ENCODE results near the gene DCTN3. TPM values are rescaled to one million over a fixed set of nuclear protein-coding genes. Genes with fewer than 3 reads are reported as not detected.

Gene DCTN3
- total and polyA plus RNA-seq, 2 of the 4 experiments (the other 2 are of a cell fraction): 122 to 183 TPM

DNA sequence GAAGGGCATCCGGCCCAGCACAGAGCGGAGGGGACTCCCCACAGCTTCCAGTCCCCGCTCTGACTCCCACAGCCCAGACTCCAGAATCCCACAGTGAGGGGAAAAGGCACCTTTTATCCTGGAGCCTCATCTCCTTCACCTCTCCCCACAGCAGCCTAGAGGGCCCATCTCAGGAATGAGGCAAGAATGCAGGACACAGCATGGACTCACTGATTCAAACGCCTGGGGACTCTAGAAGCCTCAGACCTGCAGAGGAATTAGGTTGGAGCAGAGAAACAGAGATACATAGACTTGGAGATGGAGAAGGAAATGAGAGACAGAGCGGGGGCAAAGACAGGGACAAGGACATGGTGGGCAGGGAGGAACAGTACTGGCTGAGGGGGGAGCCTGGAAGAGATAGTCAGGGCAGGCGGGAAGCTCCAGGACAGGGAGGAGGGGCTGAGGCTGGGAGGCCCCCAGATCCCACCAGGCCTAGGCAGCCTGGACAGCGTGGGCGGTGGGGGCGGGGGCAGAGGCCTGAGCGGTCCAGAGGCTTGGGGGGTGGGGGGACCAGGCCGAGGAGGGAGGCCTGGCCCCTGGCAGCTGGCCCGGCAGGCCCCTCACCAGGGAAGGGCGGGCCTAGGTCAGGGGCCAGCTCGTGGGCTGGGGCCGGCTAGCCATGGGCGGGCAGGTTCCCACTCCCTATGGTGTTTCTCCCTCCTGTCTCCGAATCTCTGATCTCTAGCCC lies 46.5 kb downstream of the DCTN3 start:
- Histone ChIP-seq H3K56ac (ENCODE audit: extremely low read depth, insufficient read depth, low read length) (no peak overlapping the region), H3K4me1 (ENCODE audit: control insufficient read depth, insufficient read depth, low read length) (no peaks in the 10 kb centered on the region), H3K9me3 (ENCODE audit: control insufficient read depth, insufficient read depth, low read length) (no peaks in the 10 kb centered on the region), H3K9me1 (ENCODE audit: insufficient read depth, low read length) (0 out of 2 replicates have a peak, but pooled peaks cover 3% of the 10 kb centered on the region), H2BK20ac (ENCODE audit: low read depth, low read length) (no peak overlapping the region), H3K36me3 (ENCODE audit: control insufficient read depth, insufficient read depth, low read length) (no peaks in the 10 kb centered on the region), H3K27me3 (ENCODE audit: control insufficient read depth, insufficient read depth, low read length) (peaks cover 87% of the 10 kb centered on the region), H4K91ac (ENCODE audit: insufficient read depth, low read depth, low read length) (no peak overlapping the region), H3K4ac (ENCODE audit: low read depth, low read length) (no peak overlapping the region), H3K23ac (ENCODE audit: low read depth, low read length) (no peak overlapping the region), H2BK5ac (ENCODE audit: low read depth, low read length, poor library complexity, severe bottlenecking) (no peak overlapping the region), H3K4me3 (ENCODE audit: insufficient read depth, low read depth, low read length) (no peak overlapping the region), H3K4me2 (ENCODE audit: low read depth, low read length) (no peak overlapping the region), H4K8ac (ENCODE audit: low read depth in 2 of 2, low read length in 2 of 2) (no peak overlapping the region), H3K9ac (ENCODE audit: low read depth, low read length) (no peak overlapping the region), H3K79me1 (ENCODE audit: low read depth in 1 of 2, low read length in 2 of 2) (no peaks in the 10 kb centered on the region), H3K14ac (replicated peaks; ENCODE audit: low read depth, low read length) (no peak overlapping the region), H2AFZ (replicated peaks; ENCODE audit: low read length, poor library complexity) (no peak overlapping the region), H3K27ac (ENCODE audit: insufficient read depth, low read length) (no peak overlapping the region), H2AK5ac (ENCODE audit: low read depth, low read length) (no peak overlapping the region), H4K20me1 (ENCODE audit: insufficient read depth, low read length) (no peaks in the 10 kb centered on the region), H4K5ac (ENCODE audit: low read depth, low read length) (no peak overlapping the region), H2BK120ac (ENCODE audit: low read depth, low read length) (no peak overlapping the region), H2AK9ac (replicated peaks; ENCODE audit: low read depth, low read length, poor library complexity) (no peak overlapping the region), H3K18ac (ENCODE audit: low read depth, low read length) (no peak overlapping the region), H2BK15ac (ENCODE audit: low read depth, low read length) (no peak overlapping the region)
- TF ChIP-seq FOS (IDR thresholded peaks at IDR 0.05; ENCODE audit: low read depth, low read length): no peak
- TF ChIP-seq, protein P1, sequence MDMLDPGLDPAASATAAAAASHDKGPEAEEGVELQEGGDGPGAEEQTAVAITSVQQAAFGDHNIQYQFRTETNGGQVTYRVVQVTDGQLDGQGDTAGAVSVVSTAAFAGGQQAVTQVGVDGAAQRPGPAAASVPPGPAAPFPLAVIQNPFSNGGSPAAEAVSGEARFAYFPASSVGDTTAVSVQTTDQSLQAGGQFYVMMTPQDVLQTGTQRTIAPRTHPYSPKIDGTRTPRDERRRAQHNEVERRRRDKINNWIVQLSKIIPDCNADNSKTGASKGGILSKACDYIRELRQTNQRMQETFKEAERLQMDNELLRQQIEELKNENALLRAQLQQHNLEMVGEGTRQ (IDR thresholded peaks at IDR 0.05; ENCODE audit: low read depth, low read length): no peak
- TF ChIP-seq CEBPB (IDR thresholded peaks at IDR 0.05; ENCODE audit: low read depth, low read length): no peak
- no peak for TF ChIP-seq MAZ (IDR thresholded peaks at IDR 0.05; ENCODE audit: borderline replicate concordance, low read depth, low read length)
- TF ChIP-seq SMC3 (IDR thresholded peaks at IDR 0.05; ENCODE audit: low read depth, low read length): no peak
- no peak for TF ChIP-seq RFX5 (IDR thresholded peaks at IDR 0.05; ENCODE audit: low read depth, low read length)
- TF ChIP-seq BHLHE40 (IDR thresholded peaks at IDR 0.05; ENCODE audit: low read depth, low read length): no peak
- no peak for TF ChIP-seq ELK1 (IDR thresholded peaks at IDR 0.05; ENCODE audit: borderline replicate concordance, low read depth, low read length)
- no peak for TF ChIP-seq NFE2L2 (IDR thresholded peaks at IDR 0.05; ENCODE audit: low read depth, low read length)
- TF ChIP-seq MXI1 (IDR thresholded peaks at IDR 0.05; ENCODE audit: borderline replicate concordance, low read depth, low read length): no peak
- no peak for TF ChIP-seq RAD21 (IDR thresholded peaks at IDR 0.05; ENCODE audit: low read length)
- TF ChIP-seq MAFK (IDR thresholded peaks at IDR 0.05; ENCODE audit: low read depth, low read length): no peak
- no peak for TF ChIP-seq RCOR1 (IDR thresholded peaks at IDR 0.05; ENCODE audit: insufficient replicate concordance, low read length)
- TF ChIP-seq CHD1 (IDR thresholded peaks at IDR 0.05; ENCODE audit: low read depth, low read length): no peak
- TF ChIP-seq, protein P2, sequence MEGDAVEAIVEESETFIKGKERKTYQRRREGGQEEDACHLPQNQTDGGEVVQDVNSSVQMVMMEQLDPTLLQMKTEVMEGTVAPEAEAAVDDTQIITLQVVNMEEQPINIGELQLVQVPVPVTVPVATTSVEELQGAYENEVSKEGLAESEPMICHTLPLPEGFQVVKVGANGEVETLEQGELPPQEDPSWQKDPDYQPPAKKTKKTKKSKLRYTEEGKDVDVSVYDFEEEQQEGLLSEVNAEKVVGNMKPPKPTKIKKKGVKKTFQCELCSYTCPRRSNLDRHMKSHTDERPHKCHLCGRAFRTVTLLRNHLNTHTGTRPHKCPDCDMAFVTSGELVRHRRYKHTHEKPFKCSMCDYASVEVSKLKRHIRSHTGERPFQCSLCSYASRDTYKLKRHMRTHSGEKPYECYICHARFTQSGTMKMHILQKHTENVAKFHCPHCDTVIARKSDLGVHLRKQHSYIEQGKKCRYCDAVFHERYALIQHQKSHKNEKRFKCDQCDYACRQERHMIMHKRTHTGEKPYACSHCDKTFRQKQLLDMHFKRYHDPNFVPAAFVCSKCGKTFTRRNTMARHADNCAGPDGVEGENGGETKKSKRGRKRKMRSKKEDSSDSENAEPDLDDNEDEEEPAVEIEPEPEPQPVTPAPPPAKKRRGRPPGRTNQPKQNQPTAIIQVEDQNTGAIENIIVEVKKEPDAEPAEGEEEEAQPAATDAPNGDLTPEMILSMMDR (conservative IDR thresholded peaks at IDR 0.05; ENCODE audit: low read depth, low read length): no peak
- TF ChIP-seq POLR2A (IDR thresholded peaks at IDR 0.05; ENCODE audit: low read depth, low read length): no peak
- dilution Hi-C loops (cut with HindIII; ENCODE audit: low sequenced_read_pairs, unreplicated experiment) (no loop called here), in situ Hi-C loops (cut with MboI; ENCODE audit: low sequenced_read_pairs) (no loop called here), intact Hi-C loops (cut with micrococcal nuclease) (no loop called here)
- no TSS peak for BruUV-seq (replicated peaks)
- ChIA-PET POLR2A (ENCODE audit: unreplicated experiment) (no interaction called here), CTCF (no interaction called here)
- no peak for DNase-seq
- ATAC-seq (ENCODE audit: low read depth): no peak
- WGBS, 2 experiments (ENCODE audit: extremely low coverage in 2 of 2, insufficient read length in 1 of 2): 29% methylated on average over 4 of the region's 17 CpGs; no CpG with 5 or more reads in 1 of the 2 experiments

Data from IMR-90 (cell line).